Measurements from ENCODE around the gene SCMH1. TPM values are rescaled to one million over a fixed set of nuclear protein-coding genes. Genes with fewer than 3 reads are reported as not detected.

The SCMH1 gene
- total and polyA plus RNA-seq, 2 of the 4 experiments (the other 2 are of a cell fraction), result 9.0 to 19.4 TPM

DNA sequence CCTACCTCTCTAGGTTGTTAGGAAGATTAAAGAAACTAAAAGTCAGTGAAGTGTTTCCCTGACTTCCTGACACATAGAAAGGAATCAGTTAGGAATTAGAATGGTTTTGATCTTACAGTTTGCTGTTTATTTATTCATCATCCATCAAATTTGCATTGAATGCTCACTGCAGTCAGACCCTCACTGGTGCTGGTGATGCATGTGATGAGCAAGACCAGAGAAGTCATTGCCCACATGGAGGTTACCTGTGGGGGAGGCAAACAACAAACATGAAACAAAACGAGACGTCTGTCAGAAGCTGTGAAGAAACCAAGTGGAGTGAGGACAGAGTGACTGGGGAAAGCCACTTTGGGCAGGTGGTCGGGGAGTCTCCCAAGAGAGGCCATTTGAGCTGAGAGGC is 256.2 kb downstream of the SCMH1 start:
- H2BK5ac ChIP-seq (ENCODE audit: low read depth, low read length, poor library complexity, severe bottlenecking), result no peak overlapping the region
- no peak overlapping the region for H2BK15ac ChIP-seq (ENCODE audit: low read depth, low read length)
- no peak for TF ChIP-seq NFE2L2 (IDR thresholded peaks at IDR 0.05; ENCODE audit: low read depth, low read length)
- no peak for TF ChIP-seq BHLHE40 (IDR thresholded peaks at IDR 0.05; ENCODE audit: low read depth, low read length)
- TF ChIP-seq, protein P1, sequence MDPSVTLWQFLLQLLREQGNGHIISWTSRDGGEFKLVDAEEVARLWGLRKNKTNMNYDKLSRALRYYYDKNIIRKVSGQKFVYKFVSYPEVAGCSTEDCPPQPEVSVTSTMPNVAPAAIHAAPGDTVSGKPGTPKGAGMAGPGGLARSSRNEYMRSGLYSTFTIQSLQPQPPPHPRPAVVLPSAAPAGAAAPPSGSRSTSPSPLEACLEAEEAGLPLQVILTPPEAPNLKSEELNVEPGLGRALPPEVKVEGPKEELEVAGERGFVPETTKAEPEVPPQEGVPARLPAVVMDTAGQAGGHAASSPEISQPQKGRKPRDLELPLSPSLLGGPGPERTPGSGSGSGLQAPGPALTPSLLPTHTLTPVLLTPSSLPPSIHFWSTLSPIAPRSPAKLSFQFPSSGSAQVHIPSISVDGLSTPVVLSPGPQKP (IDR thresholded peaks at IDR 0.05; ENCODE audit: borderline replicate concordance, low read depth, low read length), result no peak
- TF ChIP-seq RFX5 (IDR thresholded peaks at IDR 0.05; ENCODE audit: low read depth, low read length), result no peak
- no peak for TF ChIP-seq RAD21 (IDR thresholded peaks at IDR 0.05; ENCODE audit: low read length)
- TF ChIP-seq MAZ (IDR thresholded peaks at IDR 0.05; ENCODE audit: borderline replicate concordance, low read depth, low read length), result no peak
- TF ChIP-seq RCOR1 (IDR thresholded peaks at IDR 0.05; ENCODE audit: insufficient replicate concordance, low read length), result no peak
- TF ChIP-seq MXI1 (IDR thresholded peaks at IDR 0.05; ENCODE audit: borderline replicate concordance, low read depth, low read length), result no peak
- no peak for TF ChIP-seq MAFK (IDR thresholded peaks at IDR 0.05; ENCODE audit: low read depth, low read length)
- TF ChIP-seq, protein P2, sequence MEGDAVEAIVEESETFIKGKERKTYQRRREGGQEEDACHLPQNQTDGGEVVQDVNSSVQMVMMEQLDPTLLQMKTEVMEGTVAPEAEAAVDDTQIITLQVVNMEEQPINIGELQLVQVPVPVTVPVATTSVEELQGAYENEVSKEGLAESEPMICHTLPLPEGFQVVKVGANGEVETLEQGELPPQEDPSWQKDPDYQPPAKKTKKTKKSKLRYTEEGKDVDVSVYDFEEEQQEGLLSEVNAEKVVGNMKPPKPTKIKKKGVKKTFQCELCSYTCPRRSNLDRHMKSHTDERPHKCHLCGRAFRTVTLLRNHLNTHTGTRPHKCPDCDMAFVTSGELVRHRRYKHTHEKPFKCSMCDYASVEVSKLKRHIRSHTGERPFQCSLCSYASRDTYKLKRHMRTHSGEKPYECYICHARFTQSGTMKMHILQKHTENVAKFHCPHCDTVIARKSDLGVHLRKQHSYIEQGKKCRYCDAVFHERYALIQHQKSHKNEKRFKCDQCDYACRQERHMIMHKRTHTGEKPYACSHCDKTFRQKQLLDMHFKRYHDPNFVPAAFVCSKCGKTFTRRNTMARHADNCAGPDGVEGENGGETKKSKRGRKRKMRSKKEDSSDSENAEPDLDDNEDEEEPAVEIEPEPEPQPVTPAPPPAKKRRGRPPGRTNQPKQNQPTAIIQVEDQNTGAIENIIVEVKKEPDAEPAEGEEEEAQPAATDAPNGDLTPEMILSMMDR (conservative IDR thresholded peaks at IDR 0.05; ENCODE audit: low read depth, low read length), result no peak
- no peak for TF ChIP-seq POLR2A (IDR thresholded peaks at IDR 0.05; ENCODE audit: low read depth, low read length)
- no peak for TF ChIP-seq CHD1 (IDR thresholded peaks at IDR 0.05; ENCODE audit: low read depth, low read length)
- TF ChIP-seq, protein P3, sequence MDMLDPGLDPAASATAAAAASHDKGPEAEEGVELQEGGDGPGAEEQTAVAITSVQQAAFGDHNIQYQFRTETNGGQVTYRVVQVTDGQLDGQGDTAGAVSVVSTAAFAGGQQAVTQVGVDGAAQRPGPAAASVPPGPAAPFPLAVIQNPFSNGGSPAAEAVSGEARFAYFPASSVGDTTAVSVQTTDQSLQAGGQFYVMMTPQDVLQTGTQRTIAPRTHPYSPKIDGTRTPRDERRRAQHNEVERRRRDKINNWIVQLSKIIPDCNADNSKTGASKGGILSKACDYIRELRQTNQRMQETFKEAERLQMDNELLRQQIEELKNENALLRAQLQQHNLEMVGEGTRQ (IDR thresholded peaks at IDR 0.05; ENCODE audit: low read depth, low read length), result no peak
- TF ChIP-seq SMC3 (IDR thresholded peaks at IDR 0.05; ENCODE audit: low read depth, low read length), result no peak
- TF ChIP-seq CEBPB (IDR thresholded peaks at IDR 0.05; ENCODE audit: low read depth, low read length), result no peak
- no peak for TF ChIP-seq FOS (IDR thresholded peaks at IDR 0.05; ENCODE audit: low read depth, low read length)
- H4K20me1 ChIP-seq (ENCODE audit: insufficient read depth, low read length), result peaks cover 34% of the 10 kb centered on the region
- intact Hi-C loops (cut with micrococcal nuclease), result no loop called here
- H3K14ac ChIP-seq (replicated peaks; ENCODE audit: low read depth, low read length), result no peak overlapping the region
- H4K5ac ChIP-seq (ENCODE audit: low read depth, low read length), result no peak overlapping the region
- H3K9me3 ChIP-seq (ENCODE audit: control insufficient read depth, insufficient read depth, low read length), result no peaks in the 10 kb centered on the region
- H3K18ac ChIP-seq (ENCODE audit: low read depth, low read length), result no peak overlapping the region
- H3K4ac ChIP-seq (ENCODE audit: low read depth, low read length), result no peak overlapping the region
- ChIA-PET CTCF (no interaction called here), POLR2A (ENCODE audit: unreplicated experiment) (no interaction called here)
- no peak overlapping the region for H2BK120ac ChIP-seq (ENCODE audit: low read depth, low read length)
- H3K79me1 ChIP-seq (ENCODE audit: low read depth in 1 of 2, low read length in 2 of 2), result peaks cover 33 to 74% of the 10 kb centered on the region in 2 experiments
- BruUV-seq (replicated peaks), result no TSS peak
- no peak overlapping the region for H2BK20ac ChIP-seq (ENCODE audit: low read depth, low read length)
- no peak overlapping the region for H2AK5ac ChIP-seq (ENCODE audit: low read depth, low read length)
- H4K8ac ChIP-seq (ENCODE audit: low read depth in 2 of 2, low read length in 2 of 2), result no peak overlapping the region
- H3K9ac ChIP-seq (ENCODE audit: low read depth, low read length), result no peak overlapping the region
- H3K4me2 ChIP-seq (ENCODE audit: low read depth, low read length), result no peak overlapping the region
- H4K91ac ChIP-seq (ENCODE audit: insufficient read depth, low read depth, low read length), result no peak overlapping the region
- in situ Hi-C loops (cut with MboI; ENCODE audit: low sequenced_read_pairs), result no loop called here
- H3K27me3 ChIP-seq (ENCODE audit: control insufficient read depth, insufficient read depth, low read length), result no peaks in the 10 kb centered on the region
- no peak for ATAC-seq (ENCODE audit: low read depth)
- WGBS, 2 experiments (ENCODE audit: extremely low coverage in 2 of 2, insufficient read length in 1 of 2), result no CpG with 5 or more reads among the region's 3 CpGs
- DNase-seq, result no peak
- dilution Hi-C loops (cut with HindIII; ENCODE audit: low sequenced_read_pairs, unreplicated experiment), result no loop called here
- H2AK9ac ChIP-seq (replicated peaks; ENCODE audit: low read depth, low read length, poor library complexity), result no peak overlapping the region
- H3K56ac ChIP-seq (ENCODE audit: extremely low read depth, insufficient read depth, low read length), result no peak overlapping the region
- peaks cover 32% of the 10 kb centered on the region for H3K36me3 ChIP-seq (ENCODE audit: control insufficient read depth, insufficient read depth, low read length)
- no peak overlapping the region for H2AFZ ChIP-seq (replicated peaks; ENCODE audit: low read length, poor library complexity)
- peak overlapping the region; percentile 26; the same call in 1 of the 2 replicates for H3K23ac ChIP-seq (ENCODE audit: low read depth, low read length)
- H3K4me1 ChIP-seq (ENCODE audit: control insufficient read depth, insufficient read depth, low read length), result peaks cover 21% of the 10 kb centered on the region
- no peak overlapping the region for H3K4me3 ChIP-seq (ENCODE audit: insufficient read depth, low read depth, low read length)
- no peak overlapping the region for H3K27ac ChIP-seq (ENCODE audit: insufficient read depth, low read length)
- H3K9me1 ChIP-seq (ENCODE audit: insufficient read depth, low read length), result peaks cover 12% of the 10 kb centered on the region

Measured in IMR-90 (cell line).